SK-N-SH (cell line): ENCODE data around the gene PEPD. TPM values are rescaled to one million over a fixed set of nuclear protein-coding genes. Genes with fewer than 3 reads are reported as not detected.
A peak's percentile ranks its signal among the peaks of the same experiment; 100 is the strongest.

Experiments used
- CTCF ChIA-PET: fragments of 300-600, 350-600 bp; formaldehyde crosslinking; extraction: SDS; loops from one replicate; lab custom pipeline; 2021; lab: Yijun Ruan, JAX
- POLR2A ChIA-PET: fragments of 350-600 bp; sonication (Branson Sonifier 250); formaldehyde crosslinking; extraction: SDS; loops from one replicate; lab custom pipeline; 2020; ENCODE audit warnings: antibody characterized with exemption, inconsistent platforms; lab: Yijun Ruan, JAX
- DNase-seq: peaks from one replicate; pipeline ENCODE4 v3.0.0; 2012
- H2AFZ ChIP-seq: fragments of 200-600 bp; sonication (generic); 2 replicates; pipeline ENCODE4 v1.8.1; 2016; ENCODE audit warnings: antibody characterized with exemption, mild to moderate bottlenecking, low read depth
- H3F3A ChIP-seq: fragments of 200-600 bp; sonication (generic); replicated peaks from 2 replicates; pipeline ENCODE3; 2016; ENCODE audit warnings: antibody characterized with exemption, mild to moderate bottlenecking; ENCODE audit not compliant: insufficient read depth
- H3K27ac ChIP-seq, 2 experiments: fragments of 200-500 bp in 1 of 2; fragments of 200-600 bp in 1 of 2; sonication (Bioruptor generic) in 1 of 2; sonication (generic), shearing (Covaris generic) in 1 of 2; 2 replicates each; pipeline versions ENCODE4 v1.5.1 to v1.6.1; 2014 to 2016; ENCODE audit warnings: low read depth in 2 of 2, inconsistent platforms in 1 of 2, low read length in 1 of 2, mild to moderate bottlenecking in 1 of 2, mixed read lengths in 1 of 2
- H3K27me3 ChIP-seq: fragments of 200-600 bp; sonication (generic), shearing (Covaris generic); 2 replicates; pipeline ENCODE4 v1.6.1; 2016; ENCODE audit warnings: mixed run types; ENCODE audit not compliant: insufficient read depth
- H3K36me3 ChIP-seq, 2 experiments: fragments of 200-500 bp in 1 of 2; fragments of 200-600 bp in 1 of 2; sonication (Bioruptor generic) in 1 of 2; sonication (generic) in 1 of 2; replicated peaks in 1 of 2; 2 replicates each; pipeline versions ENCODE3 to v1.5.1; 2014 to 2016; ENCODE audit warnings: low read length in 1 of 2, mild to moderate bottlenecking in 1 of 2; ENCODE audit not compliant: insufficient read depth in 2 of 2, control insufficient read depth in 1 of 2
- H3K4me1 ChIP-seq, 2 experiments: fragments of 200-500 bp in 1 of 2; fragments of 200-600 bp in 1 of 2; sonication (Bioruptor generic) in 1 of 2; sonication (generic), shearing (Covaris generic) in 1 of 2; 2 replicates each; pipeline versions ENCODE4 v1.5.1 to v1.6.1; 2014 to 2016; ENCODE audit warnings: low read depth in 1 of 2, low read length in 1 of 2, mixed run types in 1 of 2; ENCODE audit not compliant: insufficient read depth in 2 of 2, control insufficient read depth in 1 of 2
- H3K4me2 ChIP-seq: fragments of 200-600 bp; sonication (generic), shearing (Covaris generic); 2 replicates; pipeline ENCODE4 v1.6.1; 2017; ENCODE audit warnings: mixed run types
- H3K4me3 ChIP-seq, 2 experiments: fragments of 200-500 bp in 1 of 2; fragments of 200-600 bp in 1 of 2; sonication (Bioruptor generic) in 1 of 2; sonication (generic), shearing (Covaris generic) in 1 of 2; 2 replicates each; pipeline versions ENCODE4 v1.5.1 to v1.8.1; 2014 to 2016; ENCODE audit warnings: low read depth in 2 of 2, inconsistent platforms in 1 of 2, low read length in 1 of 2, mild to moderate bottlenecking in 1 of 2, mixed read lengths in 1 of 2, moderate library complexity in 1 of 2
- H3K79me2 ChIP-seq: fragments of 200-600 bp; sonication (generic); 2 replicates; pipeline ENCODE4 v1.8.1; 2017; ENCODE audit warnings: mild to moderate bottlenecking; ENCODE audit not compliant: insufficient read depth
- H3K9ac ChIP-seq: fragments of 200-600 bp; sonication (generic); 2 replicates; pipeline ENCODE4 v1.6.1; 2017; ENCODE audit warnings: mixed run types
- H3K9me2 ChIP-seq: fragments of 200-600 bp; sonication (generic); 2 replicates; pipeline ENCODE4 v1.6.1; 2017; ENCODE audit warnings: mixed run types
- H3K9me3 ChIP-seq: fragments of 200-600 bp; sonication (generic); 2 replicates; pipeline ENCODE4 v1.6.1; 2017; ENCODE audit warnings: mixed run types, mild to moderate bottlenecking, moderate library complexity
- H4K20me1 ChIP-seq: fragments of 200-600 bp; sonication (generic); 2 replicates; pipeline ENCODE4 v1.6.1; 2017; ENCODE audit warnings: mild to moderate bottlenecking, mixed run types; ENCODE audit not compliant: insufficient read depth
- CHD2 ChIP-seq: fragments of 150-350 bp; IDR thresholded peaks from 2 replicates; pipeline ENCODE4 v1.6.1; 2018; ENCODE audit warnings: low read length; ENCODE audit not compliant: partially characterized antibody
- CTCF ChIP-seq: fragments of 200-600 bp; sonication (generic); IDR thresholded peaks from 2 replicates; pipeline ENCODE4 v1.6.1; 2017; ENCODE audit warnings: antibody characterized with exemption, mild to moderate bottlenecking, moderate library complexity
- ELF1 ChIP-seq: IDR thresholded peaks from 2 replicates; pipeline ENCODE4 v1.4.0; 2012
- EZH2phosphoT487 ChIP-seq: fragments of 200-600 bp; sonication (generic); IDR thresholded peaks from 2 replicates; pipeline ENCODE4 v1.6.1; 2017; ENCODE audit warnings: low read depth, mixed run types, mild to moderate bottlenecking, antibody characterized with exemption, moderate library complexity, borderline replicate concordance
- FOSL2 ChIP-seq: IDR thresholded peaks from 2 replicates; pipeline ENCODE4 v1.4.0; 2012; ENCODE audit warnings: low read depth, mild to moderate bottlenecking, moderate library complexity, borderline replicate concordance
- GABPA ChIP-seq: IDR thresholded peaks from 2 replicates; pipeline ENCODE4 v1.4.0; 2012; ENCODE audit warnings: low read depth, mild to moderate bottlenecking
- GATA2 ChIP-seq: sonication (generic); formaldehyde crosslinking; IDR thresholded peaks from 2 replicates; pipeline ENCODE4 v1.5.0; 2020; ENCODE audit warnings: mild to moderate bottlenecking, missing genetic modification reagents
- MAX ChIP-seq: IDR thresholded peaks from 2 replicates; pipeline ENCODE4 v1.4.0; 2012; ENCODE audit warnings: low read depth
- NRF1 ChIP-seq: IDR thresholded peaks from 2 replicates; pipeline ENCODE4 v1.6.1; 2012; ENCODE audit warnings: low read depth, mild to moderate bottlenecking, low read length
- RAD21 ChIP-seq: IDR thresholded peaks from 2 replicates; pipeline ENCODE4 v1.6.1; 2012; ENCODE audit warnings: mild to moderate bottlenecking, low read length
- RCOR1 ChIP-seq: fragments of 150-350 bp; IDR thresholded peaks from 2 replicates; pipeline ENCODE4 v1.6.1; 2017; ENCODE audit warnings: antibody characterized with exemption, low read length
- SMC3 ChIP-seq: IDR thresholded peaks from 2 replicates; pipeline ENCODE4 v1.6.1; 2012; ENCODE audit warnings: low read depth, low read length, improper control_type of control experiment
- TAF1 ChIP-seq: IDR thresholded peaks from 2 replicates; pipeline ENCODE4 v1.6.1; 2012; ENCODE audit warnings: low read depth, mild to moderate bottlenecking, low read length, moderate library complexity, borderline replicate concordance
- TEAD4 ChIP-seq: IDR thresholded peaks from 2 replicates; pipeline ENCODE4 v1.4.0; 2012; ENCODE audit warnings: mild to moderate bottlenecking, borderline replicate concordance; ENCODE audit not compliant: insufficient read depth
- YY1 ChIP-seq: IDR thresholded peaks from 2 replicates; pipeline ENCODE4 v1.4.0; 2012; ENCODE audit warnings: low read depth, mild to moderate bottlenecking
- ZBTB33 ChIP-seq: IDR thresholded peaks from 2 replicates; pipeline ENCODE4 v1.4.0; 2012; ENCODE audit warnings: low read depth, borderline replicate concordance
- WGBS: methylation state at CpG from one replicate; pipeline ENCODE4 v1.1.6; 2017; ENCODE audit warnings: low lambda C conversion rate; 5-methylcytosine and 5-hydroxymethylcytosine counted together
- polyA plus RNA-seq, 3 experiments: library from polyadenylated mRNA; depleted of rRNA; stranded (reverse); fragments of >200 nt; gene quantifications; 2 replicates each; pipeline ENCODE4 v1.2.3, GENCODE V29; 2012

Gene PEPD
- polyA plus RNA-seq, 1 of the 3 experiments (the other 2 are of a cell fraction), result 88.9 TPM

- Histone ChIP-seq H3K9me2 (no peaks in the 10 kb centered on the region), H3K9ac (no peak overlapping the region), H4K20me1 (peaks cover 45% of the 10 kb centered on the region), H3K36me3 (peaks cover 0 to 19% of the 10 kb centered on the region in 2 experiments), H3K4me1 (peaks cover 0 to 47% of the 10 kb centered on the region in 2 experiments; a peak in 1 of 4 replicates), H3K4me2 (no peak overlapping the region), H3K79me2 (peaks cover 8% of the 10 kb centered on the region; the same call in 1 of the 2 replicates), H3F3A (no peaks in the 10 kb centered on the region), H3K9me3 (no peaks in the 10 kb centered on the region), H3K27ac (peak overlapping the region in 1 of 2 experiments; percentile 50; a peak in 1 of 4 replicates), H2AFZ (no peak overlapping the region), H3K4me3 (no peak overlapping the region), H3K27me3 (no peaks in the 10 kb centered on the region)
- peak; percentile 33 for DNase-seq
- ChIA-PET POLR2A (no interaction called here), CTCF (interaction anchor here (0.9 to 22.5 kb wide), 7 partner anchors 9 to 380 kb away, joined by 3 to 511 read pairs (median 7); partner anchors contain the start of gene CEBPA)
- 97% methylated on average over 6 of the region's 24 CpGs for WGBS
- no peak for TF ChIP-seq RCOR1
- TF ChIP-seq ELF1, result no peak
- TF ChIP-seq SMC3, result no peak
- no peak for TF ChIP-seq CTCF
- TF ChIP-seq EZH2phosphoT487, result no peak
- no peak for TF ChIP-seq ZBTB33
- no peak for TF ChIP-seq MAX
- no peak for TF ChIP-seq NRF1
- TF ChIP-seq TAF1, result no peak
- no peak for TF ChIP-seq GATA2 (CRISPR knock-in tag)
- no peak for TF ChIP-seq YY1
- no peak for TF ChIP-seq TEAD4
- no peak for TF ChIP-seq CHD2
- TF ChIP-seq GABPA, result no peak
- TF ChIP-seq FOSL2, result no peak
- TF ChIP-seq RAD21, result no peak
- TF ChIP-seq, all 33 proteins: peak for 0
These were observed 130.5 kb downstream of the PEPD start for GRCh38 chr19:33390908-33391630.
